ENCODE data around the gene RRP36. TPM values are rescaled to one million over a fixed set of nuclear protein-coding genes. Genes with fewer than 3 reads are reported as not detected.
A peak's percentile ranks its signal among the peaks of the same experiment; 100 is the strongest.

RRP36 gene
- total RNA-seq, 1 donor from 2014 or later, result 93.5 TPM

GRCh38 chr6:43062818-43063217 is 41.4 kb downstream of the RRP36 start:
- DNase-seq (ENCODE audit: low read depth), result no peak

GRCh38 chr6:43070028-43070632 is 48.7 kb downstream of the RRP36 start:
- peak; percentile 69 for DNase-seq (ENCODE audit: low read depth)

- DNase-seq (ENCODE audit: low read depth), result no peak
Observed at GRCh38 chr6:43074847-43075669, 53.6 kb downstream of the RRP36 start.

- no peak for DNase-seq (ENCODE audit: low read depth)
Observed at GRCh38 chr6:43075670-43076463, 54.4 kb downstream of the RRP36 start, which contains the start of gene PTK7. TSS of gene PTK7 (plus strand) at chr6:43076314. CDS start at chr6:43076489, 175 bp downstream.

- DNase-seq (ENCODE audit: low read depth), result no peak
Observed at GRCh38 chr6:43076464-43077332, 55.3 kb downstream of the RRP36 start.

GRCh38 chr6:43077333-43077809 is 55.9 kb downstream of the RRP36 start:
- no peak for DNase-seq (ENCODE audit: low read depth)

GRCh38 chr6:43077981-43078511 is 56.6 kb downstream of the RRP36 start:
- no peak for DNase-seq (ENCODE audit: low read depth)

- no peak for DNase-seq (ENCODE audit: low read depth)
Observed at GRCh38 chr6:43078691-43079090, 57.3 kb downstream of the RRP36 start.

Other genes with a start within 250 kb of the RRP36 start
- gene BICRAL, start 239.6 kb upstream of the RRP36 start, total RNA-seq, result 2.4 and 8.2 TPM in 2 replicates
- 150 and 177 TPM in 2 replicates for gene RPL7L1, start 142.0 kb upstream of the RRP36 start, total RNA-seq
- gene PTCRA, start 105.6 kb upstream of the RRP36 start, total RNA-seq, result not detected in 2 replicates
- gene CNPY3, start 92.1 kb upstream of the RRP36 start, total RNA-seq, result 26.9 and 66.7 TPM in 2 replicates
- gene GNMT, start 60.9 kb upstream of the RRP36 start, total RNA-seq, result 0.20 TPM in 1 of 2 replicates, not detected in the other
- 46.0 and 80.8 TPM in 2 replicates for gene PEX6, start 42.4 kb upstream of the RRP36 start, total RNA-seq
- gene PPP2R5D, start 37.1 kb upstream of the RRP36 start, total RNA-seq, result 42.9 and 47.8 TPM in 2 replicates
- gene MEA1, start 7.7 kb upstream of the RRP36 start, total RNA-seq, result 38.3 and 46.9 TPM in 2 replicates
- gene KLHDC3, start 7.4 kb upstream of the RRP36 start, total RNA-seq, result 60.7 and 111 TPM in 2 replicates
- 28.0 and 45.0 TPM in 2 replicates for gene CUL7, start 32.2 kb downstream of the RRP36 start, total RNA-seq
- gene MRPL2, start 37.8 kb downstream of the RRP36 start, total RNA-seq, result 17.9 and 25.4 TPM in 2 replicates
- 17.0 and 29.3 TPM in 2 replicates for gene KLC4, start 38.0 kb downstream of the RRP36 start, total RNA-seq
- gene PTK7, start 54.7 kb downstream of the RRP36 start, total RNA-seq, result 81.3 and 141 TPM in 2 replicates
- gene SRF, start 149.6 kb downstream of the RRP36 start, total RNA-seq, result 14.2 and 20.9 TPM in 2 replicates
- 20.3 and 43.4 TPM in 2 replicates for gene CUL9, start 160.6 kb downstream of the RRP36 start, total RNA-seq
- gene DNPH1, start 207.9 kb downstream of the RRP36 start, total RNA-seq, result 37.1 and 81.6 TPM in 2 replicates
- gene TTBK1, start 221.9 kb downstream of the RRP36 start, total RNA-seq, result 0.10 TPM in 1 of 2 replicates, not detected in the other